ENCODE data around the gene GALNT17.

The GALNT17 gene

DNA sequence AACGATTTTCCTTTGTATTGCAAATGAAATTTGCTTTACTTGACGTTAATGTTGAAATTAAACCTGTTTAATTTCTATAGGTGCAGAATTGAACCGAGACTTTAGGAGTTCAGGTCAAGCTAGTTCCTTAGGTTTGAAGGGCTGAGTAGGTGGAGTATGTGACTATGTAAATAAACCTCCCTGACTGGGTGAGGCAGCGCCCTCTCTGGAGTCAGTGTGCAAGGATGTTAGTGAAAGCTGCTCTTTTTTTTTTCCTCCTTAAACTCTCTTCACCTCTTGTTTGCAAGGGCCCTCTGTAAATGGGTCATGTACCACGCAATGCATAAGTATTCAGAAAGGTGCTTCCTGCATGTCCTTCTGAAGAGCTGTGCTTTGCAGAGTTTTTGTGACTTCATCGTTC lies 33.8 kb downstream of the GALNT17 start:
- Histone ChIP-seq H3K36me3 (ENCODE audit: insufficient read depth, low read length) (no peaks in the 10 kb centered on the region), H3K27me3 (ENCODE audit: insufficient read depth, low read length) (no peaks in the 10 kb centered on the region), H3K4me3 (ENCODE audit: low read depth, low read length) (no peak overlapping the region), H3K4me1 (ENCODE audit: control insufficient read depth, insufficient read depth, low read length, unreplicated experiment) (no peaks in the 10 kb centered on the region), H3K79me2 (ENCODE audit: control insufficient read depth, insufficient read depth, low read length, unreplicated experiment) (no peaks in the 10 kb centered on the region), H2AFZ (ENCODE audit: low read length, unreplicated experiment) (no peak overlapping the region), H3K27ac (ENCODE audit: low read depth, low read length) (no peak overlapping the region)

DNA sequence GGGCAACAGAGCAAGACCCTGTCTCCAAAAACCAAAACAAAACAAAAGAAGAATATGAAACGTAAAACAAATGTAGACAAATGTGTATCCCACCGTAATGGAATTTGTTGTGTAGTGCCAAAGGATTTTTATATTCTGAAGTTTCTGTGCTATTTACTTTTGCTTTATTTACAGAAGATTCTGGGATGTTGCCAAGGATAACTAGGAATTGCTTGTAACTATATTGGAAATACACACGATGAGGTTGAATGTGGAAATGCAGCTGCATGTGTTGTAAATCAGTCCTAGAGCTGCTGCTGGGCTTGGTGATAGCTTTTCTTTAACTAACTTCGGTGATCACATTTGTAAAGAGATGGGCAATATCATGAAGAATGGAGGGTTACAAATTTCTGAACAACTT lies 39.5 kb downstream of the GALNT17 start:
- H2AFZ ChIP-seq (ENCODE audit: low read length, unreplicated experiment): no peak overlapping the region
- H3K79me2 ChIP-seq (ENCODE audit: control insufficient read depth, insufficient read depth, low read length, unreplicated experiment): no peaks in the 10 kb centered on the region

DNA sequence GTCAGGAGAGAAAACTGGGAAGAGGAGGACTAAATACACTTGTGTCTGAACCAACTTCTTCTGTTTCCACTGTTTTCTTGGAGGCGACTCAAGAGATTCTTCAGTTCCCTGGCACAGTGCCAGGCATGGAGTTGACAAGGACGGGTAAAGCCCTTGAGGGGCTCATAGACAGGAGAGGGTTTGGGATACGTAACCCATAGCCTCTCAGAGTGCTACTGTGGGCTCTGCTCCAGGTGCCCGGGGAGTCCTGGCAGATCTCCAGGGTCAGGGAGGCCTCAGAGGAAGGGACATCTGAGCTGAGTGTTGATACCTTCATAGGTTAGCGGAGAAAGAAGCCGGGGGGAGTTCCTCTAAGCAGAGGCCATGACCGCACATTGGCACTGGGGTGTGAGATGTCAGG lies 42.0 kb downstream of the GALNT17 start:
- Histone ChIP-seq H2AFZ (ENCODE audit: low read length, unreplicated experiment) (no peak overlapping the region), H3K79me2 (ENCODE audit: control insufficient read depth, insufficient read depth, low read length, unreplicated experiment) (no peaks in the 10 kb centered on the region), H3K36me3 (ENCODE audit: insufficient read depth, low read length) (no peaks in the 10 kb centered on the region), H3K4me1 (ENCODE audit: control insufficient read depth, insufficient read depth, low read length, unreplicated experiment) (no peaks in the 10 kb centered on the region), H3K27ac (ENCODE audit: low read depth, low read length) (no peak overlapping the region), H3K27me3 (ENCODE audit: insufficient read depth, low read length) (no peaks in the 10 kb centered on the region), H3K4me3 (ENCODE audit: low read depth, low read length) (no peak overlapping the region)

More for the DNA sequence above, 39.5 kb downstream of the GALNT17 start:
- Histone ChIP-seq H3K4me1 (ENCODE audit: control insufficient read depth, insufficient read depth, low read length, unreplicated experiment) (no peaks in the 10 kb centered on the region), H3K27me3 (ENCODE audit: insufficient read depth, low read length) (no peaks in the 10 kb centered on the region), H3K27ac (ENCODE audit: low read depth, low read length) (no peak overlapping the region), H3K4me3 (ENCODE audit: low read depth, low read length) (no peak overlapping the region), H3K36me3 (ENCODE audit: insufficient read depth, low read length) (no peaks in the 10 kb centered on the region)

DNA sequence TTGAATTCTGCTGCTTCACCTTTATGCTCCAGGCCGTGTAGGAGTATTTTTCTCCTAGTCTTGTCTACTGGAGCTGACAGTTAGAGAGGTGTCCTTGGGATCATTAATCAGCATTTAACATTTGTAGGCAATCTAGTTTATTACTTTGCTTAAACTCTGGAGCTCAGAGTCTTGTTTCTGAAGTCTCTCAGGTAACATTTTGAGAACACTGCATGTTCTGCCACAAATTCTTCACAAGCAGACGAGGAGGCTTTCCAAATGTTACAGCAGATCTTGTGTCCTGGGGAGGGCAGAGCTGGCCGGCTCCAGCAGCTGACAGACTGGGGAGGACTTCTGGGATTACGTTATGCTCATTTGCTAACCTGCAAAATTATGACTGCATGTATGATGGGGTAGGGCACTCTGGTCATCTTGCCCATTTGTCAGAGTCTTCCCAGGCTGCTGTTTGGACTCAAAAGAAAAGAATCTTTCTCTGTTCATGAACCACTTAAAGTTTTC lies 50.5 kb downstream of the GALNT17 start:
- no peaks in the 10 kb centered on the region for H3K27me3 ChIP-seq (ENCODE audit: insufficient read depth, low read length)
- no peak overlapping the region for H3K4me3 ChIP-seq (ENCODE audit: low read depth, low read length)
- H3K79me2 ChIP-seq (ENCODE audit: control insufficient read depth, insufficient read depth, low read length, unreplicated experiment): no peaks in the 10 kb centered on the region
- H3K4me1 ChIP-seq (ENCODE audit: control insufficient read depth, insufficient read depth, low read length, unreplicated experiment): no peaks in the 10 kb centered on the region
- no peak overlapping the region for H3K27ac ChIP-seq (ENCODE audit: low read depth, low read length)
- no peaks in the 10 kb centered on the region for H3K36me3 ChIP-seq (ENCODE audit: insufficient read depth, low read length)
- no peak overlapping the region for H2AFZ ChIP-seq (ENCODE audit: low read length, unreplicated experiment)

DNA sequence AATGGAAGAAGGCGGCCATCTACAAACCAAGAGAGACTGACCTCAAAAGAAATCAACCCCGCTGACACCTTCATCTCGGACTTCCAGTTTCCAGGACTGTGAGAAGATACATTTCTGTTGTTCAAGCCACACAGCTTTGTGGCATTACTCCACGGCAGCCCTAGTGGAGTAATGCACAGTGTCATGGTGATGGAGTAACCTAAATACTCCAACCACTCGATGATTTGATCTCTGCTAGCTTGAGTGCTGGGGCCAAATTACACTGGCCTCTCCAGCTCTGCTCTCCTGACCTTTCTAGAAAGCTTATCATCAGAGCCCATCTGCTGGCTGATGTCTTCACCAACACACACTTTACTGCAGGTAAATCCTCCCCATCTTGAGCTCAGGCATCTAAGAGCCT lies 52.2 kb downstream of the GALNT17 start:
- H3K79me2 ChIP-seq (ENCODE audit: control insufficient read depth, insufficient read depth, low read length, unreplicated experiment): no peaks in the 10 kb centered on the region
- H3K36me3 ChIP-seq (ENCODE audit: insufficient read depth, low read length): no peaks in the 10 kb centered on the region

DNA sequence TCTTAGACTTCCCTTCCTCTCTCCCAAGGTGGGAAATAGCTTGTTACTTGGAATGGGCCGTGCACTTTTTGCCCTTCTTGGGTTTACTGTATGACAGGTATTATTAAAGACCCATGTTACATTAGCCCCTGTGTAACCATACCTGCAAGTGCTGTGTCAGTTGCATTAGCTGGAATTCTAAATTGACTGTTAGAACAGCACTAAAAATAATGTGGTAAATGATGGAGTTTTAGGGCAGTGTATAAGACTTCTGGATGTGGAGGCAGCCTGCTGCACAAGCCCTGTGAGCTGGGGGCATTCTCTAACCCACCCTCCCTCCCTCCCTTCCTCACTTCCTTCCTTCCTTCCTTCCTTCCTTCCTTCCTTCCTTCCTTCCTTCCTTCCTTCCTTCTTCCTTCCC lies 52.7 kb downstream of the GALNT17 start:
- no peaks in the 10 kb centered on the region for H3K27me3 ChIP-seq (ENCODE audit: insufficient read depth, low read length)
- H3K79me2 ChIP-seq (ENCODE audit: control insufficient read depth, insufficient read depth, low read length, unreplicated experiment): no peaks in the 10 kb centered on the region
- H3K4me3 ChIP-seq (ENCODE audit: low read depth, low read length): no peak overlapping the region
- H2AFZ ChIP-seq (ENCODE audit: low read length, unreplicated experiment): no peak overlapping the region
- H3K36me3 ChIP-seq (ENCODE audit: insufficient read depth, low read length): no peaks in the 10 kb centered on the region
- no peak overlapping the region for H3K27ac ChIP-seq (ENCODE audit: low read depth, low read length)
- H3K4me1 ChIP-seq (ENCODE audit: control insufficient read depth, insufficient read depth, low read length, unreplicated experiment): no peaks in the 10 kb centered on the region

More for the DNA sequence above, 52.2 kb downstream of the GALNT17 start:
- no peak overlapping the region for H2AFZ ChIP-seq (ENCODE audit: low read length, unreplicated experiment)
- no peak overlapping the region for H3K4me3 ChIP-seq (ENCODE audit: low read depth, low read length)
- H3K4me1 ChIP-seq (ENCODE audit: control insufficient read depth, insufficient read depth, low read length, unreplicated experiment): no peaks in the 10 kb centered on the region
- H3K27me3 ChIP-seq (ENCODE audit: insufficient read depth, low read length): no peaks in the 10 kb centered on the region
- no peak overlapping the region for H3K27ac ChIP-seq (ENCODE audit: low read depth, low read length)

DNA sequence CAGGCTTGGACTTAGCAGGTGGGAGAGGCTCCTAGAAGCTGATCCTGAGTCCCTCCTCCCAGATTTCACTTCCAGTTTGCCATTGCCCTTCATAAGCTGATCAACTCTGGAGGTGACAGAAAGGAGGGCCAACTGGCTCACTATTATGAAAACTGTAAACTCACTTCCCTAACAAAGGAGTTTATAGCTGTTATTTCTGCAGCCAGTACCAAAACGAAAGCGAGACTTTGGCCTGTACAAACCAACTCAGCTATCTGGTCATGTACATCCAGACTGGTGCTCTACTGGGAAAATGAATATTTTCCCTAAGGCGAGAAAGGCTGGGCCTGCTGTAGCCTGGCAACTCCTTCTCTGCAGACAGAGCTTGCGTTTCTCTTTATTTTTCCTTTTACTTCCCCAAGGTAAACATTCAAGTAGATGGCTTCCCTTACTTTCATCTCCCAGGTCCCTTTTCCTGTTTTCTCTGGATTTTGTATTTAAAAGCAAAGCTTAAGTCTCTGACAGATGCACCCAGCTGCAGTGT lies 54.7 kb downstream of the GALNT17 start:
- Histone ChIP-seq H3K79me2 (ENCODE audit: control insufficient read depth, insufficient read depth, low read length, unreplicated experiment) (no peaks in the 10 kb centered on the region), H2AFZ (ENCODE audit: low read length, unreplicated experiment) (no peak overlapping the region), H3K4me3 (ENCODE audit: low read depth, low read length) (no peak overlapping the region)

DNA sequence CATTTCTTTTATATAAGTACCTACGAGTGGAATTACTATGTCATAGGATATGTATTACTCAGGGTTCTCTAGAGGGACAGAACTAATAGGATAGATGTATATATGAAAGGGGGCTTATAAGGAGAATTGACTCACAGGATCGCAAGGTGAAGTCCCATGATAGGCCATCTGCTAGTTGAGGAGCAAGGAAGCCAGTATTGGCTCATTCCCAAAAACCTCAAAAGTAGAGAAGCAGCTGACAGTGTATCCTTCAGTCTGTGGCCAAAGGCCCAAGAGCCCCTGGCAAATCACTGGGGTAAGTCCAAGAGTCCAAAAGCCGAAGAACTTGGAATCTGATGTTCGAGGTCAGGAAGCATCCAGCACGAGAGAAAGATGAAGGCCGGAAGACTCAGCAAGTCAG lies 59.8 kb downstream of the GALNT17 start:
- Histone ChIP-seq H3K27ac (ENCODE audit: low read depth, low read length) (no peak overlapping the region), H3K4me3 (ENCODE audit: low read depth, low read length) (no peak overlapping the region), H2AFZ (ENCODE audit: low read length, unreplicated experiment) (no peak overlapping the region), H3K36me3 (ENCODE audit: insufficient read depth, low read length) (no peaks in the 10 kb centered on the region), H3K4me1 (ENCODE audit: control insufficient read depth, insufficient read depth, low read length, unreplicated experiment) (no peaks in the 10 kb centered on the region), H3K79me2 (ENCODE audit: control insufficient read depth, insufficient read depth, low read length, unreplicated experiment) (no peaks in the 10 kb centered on the region), H3K27me3 (ENCODE audit: insufficient read depth, low read length) (no peaks in the 10 kb centered on the region)

More for the DNA sequence above, 54.7 kb downstream of the GALNT17 start:
- no peak overlapping the region for H3K27ac ChIP-seq (ENCODE audit: low read depth, low read length)
- H3K4me1 ChIP-seq (ENCODE audit: control insufficient read depth, insufficient read depth, low read length, unreplicated experiment): no peaks in the 10 kb centered on the region
- H3K36me3 ChIP-seq (ENCODE audit: insufficient read depth, low read length): no peaks in the 10 kb centered on the region
- no peaks in the 10 kb centered on the region for H3K27me3 ChIP-seq (ENCODE audit: insufficient read depth, low read length)

DNA sequence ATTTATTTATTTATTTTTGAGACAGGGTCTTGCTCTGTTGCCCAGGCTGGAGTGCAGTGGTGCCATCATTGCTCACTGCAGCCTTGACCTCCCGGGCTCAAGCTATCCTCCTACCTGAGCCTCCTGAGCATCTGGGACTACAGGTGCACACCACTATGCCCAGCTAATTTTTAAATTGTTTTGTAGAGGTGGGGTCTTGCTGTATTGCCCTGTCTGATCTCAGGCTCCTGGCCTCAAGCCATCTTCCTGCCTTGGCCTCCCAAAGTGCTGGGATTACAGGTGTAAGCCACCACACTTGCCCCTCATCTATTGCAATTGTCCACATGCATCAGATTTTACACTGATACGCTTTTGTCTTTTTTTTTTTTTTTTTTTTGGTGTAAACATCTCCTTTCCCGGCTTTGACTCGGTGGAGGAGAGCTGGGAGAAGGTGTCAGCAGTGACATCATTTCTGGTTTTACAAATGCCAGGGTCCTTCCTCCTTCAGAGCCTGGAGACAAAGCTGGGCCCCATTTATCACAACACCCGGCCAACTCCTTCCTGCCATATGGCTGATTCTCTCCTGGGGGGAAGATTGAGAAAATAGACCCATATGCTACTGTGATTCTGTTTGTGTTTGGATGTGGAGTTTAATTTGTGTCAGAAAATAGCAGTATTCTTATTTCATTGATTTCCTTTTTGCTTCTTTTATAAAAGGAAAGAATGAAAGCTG lies 61.3 kb downstream of the GALNT17 start:
- no peak overlapping the region for H2AFZ ChIP-seq (ENCODE audit: low read length, unreplicated experiment)
- no peaks in the 10 kb centered on the region for H3K36me3 ChIP-seq (ENCODE audit: insufficient read depth, low read length)
- no peaks in the 10 kb centered on the region for H3K27me3 ChIP-seq (ENCODE audit: insufficient read depth, low read length)
- H3K4me3 ChIP-seq (ENCODE audit: low read depth, low read length): no peak overlapping the region
- no peaks in the 10 kb centered on the region for H3K4me1 ChIP-seq (ENCODE audit: control insufficient read depth, insufficient read depth, low read length, unreplicated experiment)
- no peak overlapping the region for H3K27ac ChIP-seq (ENCODE audit: low read depth, low read length)
- no peaks in the 10 kb centered on the region for H3K79me2 ChIP-seq (ENCODE audit: control insufficient read depth, insufficient read depth, low read length, unreplicated experiment)

DNA sequence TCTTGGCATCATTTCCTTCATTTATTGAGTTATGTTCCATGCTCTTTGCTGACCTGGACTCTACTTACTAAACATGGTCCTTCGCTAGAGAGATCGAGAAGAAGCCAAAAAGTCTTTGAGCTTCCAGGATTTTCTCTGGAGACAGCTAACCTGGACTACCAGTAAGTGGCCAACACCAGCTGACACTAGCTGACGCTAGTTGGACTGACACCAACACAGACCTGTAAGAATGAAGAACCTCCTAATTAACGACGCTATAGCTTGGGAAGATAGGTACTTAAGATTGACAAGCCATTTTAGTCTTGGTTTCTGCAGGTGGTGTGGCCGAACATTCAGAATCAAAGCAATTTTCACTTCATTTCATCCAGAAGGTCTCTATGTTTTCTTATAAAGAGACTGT lies 66.4 kb downstream of the GALNT17 start:
- Histone ChIP-seq H3K27me3 (ENCODE audit: insufficient read depth, low read length) (no peaks in the 10 kb centered on the region), H3K36me3 (ENCODE audit: insufficient read depth, low read length) (no peaks in the 10 kb centered on the region), H3K27ac (ENCODE audit: low read depth, low read length) (no peak overlapping the region), H3K4me3 (ENCODE audit: low read depth, low read length) (no peak overlapping the region), H3K4me1 (ENCODE audit: control insufficient read depth, insufficient read depth, low read length, unreplicated experiment) (no peaks in the 10 kb centered on the region), H2AFZ (ENCODE audit: low read length, unreplicated experiment) (no peak overlapping the region), H3K79me2 (ENCODE audit: control insufficient read depth, insufficient read depth, low read length, unreplicated experiment) (no peaks in the 10 kb centered on the region)

DNA sequence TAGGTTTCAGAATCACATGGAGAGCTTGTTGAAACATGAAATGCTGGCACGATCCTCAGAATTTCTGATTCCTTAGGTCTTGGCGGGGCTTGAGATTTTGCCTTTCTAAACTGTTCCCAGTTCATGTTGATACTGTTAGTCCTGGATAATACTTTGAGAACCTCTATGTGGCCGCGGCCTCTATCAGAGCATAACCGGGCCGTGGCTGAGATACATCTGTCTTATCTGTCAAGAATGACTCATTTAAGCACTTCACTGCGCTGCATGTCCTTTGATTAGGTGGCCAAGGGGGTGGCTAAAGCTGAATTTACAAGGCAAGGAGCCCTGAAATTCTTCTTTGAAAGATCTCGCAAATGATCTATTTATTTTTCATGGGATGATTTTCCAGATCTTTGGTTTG lies 66.9 kb downstream of the GALNT17 start:
- no peak overlapping the region for H3K27ac ChIP-seq (ENCODE audit: low read depth, low read length)
- H3K4me1 ChIP-seq (ENCODE audit: control insufficient read depth, insufficient read depth, low read length, unreplicated experiment): no peaks in the 10 kb centered on the region
- no peaks in the 10 kb centered on the region for H3K36me3 ChIP-seq (ENCODE audit: insufficient read depth, low read length)
- no peak overlapping the region for H3K4me3 ChIP-seq (ENCODE audit: low read depth, low read length)
- H3K79me2 ChIP-seq (ENCODE audit: control insufficient read depth, insufficient read depth, low read length, unreplicated experiment): no peaks in the 10 kb centered on the region
- H3K27me3 ChIP-seq (ENCODE audit: insufficient read depth, low read length): no peaks in the 10 kb centered on the region
- no peak overlapping the region for H2AFZ ChIP-seq (ENCODE audit: low read length, unreplicated experiment)
